KOPT-K1 (cell line): Measurements from ENCODE around the gene METTL1.
"Not testable (repeated sequence)": the region's sequence is repeated elsewhere in the genome, so short reads cannot be mapped to it uniquely, and the experiment has no call there.

Source experiments
- H3K27ac ChIP-seq: fragments of 200-600 bp; sonication (generic); 2 replicates; pipeline ENCODE4 v1.5.1; 2016; ENCODE audit warnings: antibody characterized with exemption, mild to moderate bottlenecking, low read depth, low read length; ENCODE audit not compliant: poor library complexity, severe bottlenecking
- H3K36me3 ChIP-seq: fragments of 200-600 bp; sonication (generic); 2 replicates; pipeline ENCODE4 v1.5.1; 2017; ENCODE audit warnings: antibody characterized with exemption, mild to moderate bottlenecking, low read length, moderate library complexity; ENCODE audit not compliant: insufficient read depth
- H3K9me3 ChIP-seq: fragments of 200-600 bp; sonication (generic); 2 replicates; pipeline ENCODE4 v1.5.1; 2017; ENCODE audit warnings: antibody characterized with exemption, low read length, mild to moderate bottlenecking; ENCODE audit not compliant: insufficient read depth, poor library complexity, severe bottlenecking

The METTL1 gene

GRCh38 chr12:57723630-57723962 lies 48.3 kb downstream of the METTL1 start:
- peaks cover 89% of the 10 kb centered on the region for H3K36me3 ChIP-seq
- no peaks in the 10 kb centered on the region for H3K9me3 ChIP-seq
- H3K27ac ChIP-seq: no peak overlapping the region

- Histone ChIP-seq H3K9me3 (no peaks in the 10 kb centered on the region), H3K36me3 (peaks cover 89% of the 10 kb centered on the region), H3K27ac (no peak overlapping the region)
These were observed 48.9 kb downstream of the METTL1 start for GRCh38 chr12:57722716-57723629.

DNA sequence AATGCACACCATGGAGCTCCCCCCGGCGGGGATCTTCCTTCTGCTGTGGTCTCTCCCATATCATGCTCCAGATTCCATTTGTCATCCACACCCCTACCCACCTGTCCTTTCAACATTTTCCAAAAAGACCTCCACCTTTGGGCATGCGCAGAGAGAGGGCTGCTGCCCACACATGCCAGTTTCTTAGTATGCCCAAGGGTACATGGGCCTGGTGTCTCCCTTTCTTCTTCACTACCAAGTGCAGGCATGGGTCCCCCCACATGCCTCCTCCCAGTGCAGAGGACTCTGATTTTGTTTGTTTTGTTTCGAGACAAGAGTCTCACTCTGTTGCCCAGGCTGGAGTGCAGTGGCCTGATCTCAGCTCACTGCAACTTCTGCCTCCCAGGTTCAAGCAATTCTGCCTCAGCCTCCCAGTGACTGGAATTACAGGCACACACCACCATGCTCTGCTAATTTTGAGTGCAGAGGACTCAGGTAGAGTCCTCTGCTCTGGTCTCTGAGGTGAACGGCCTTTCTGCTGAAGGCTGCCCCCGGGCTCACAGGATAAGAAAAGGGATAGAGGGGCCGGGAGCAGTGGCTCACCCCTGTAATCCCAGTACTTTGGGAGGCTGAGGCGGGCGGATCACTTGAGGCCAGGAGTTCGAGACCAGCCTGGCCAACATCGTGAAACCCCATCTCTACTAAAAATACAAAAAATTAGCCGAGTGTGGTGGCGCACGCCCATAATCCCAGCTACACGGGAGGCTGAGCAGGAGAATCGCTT lies 49.9 kb downstream of the METTL1 start:
- H3K9me3 ChIP-seq, H3K27ac ChIP-seq: not testable (repeated sequence)
- H3K36me3 ChIP-seq: peaks cover 89% of the 10 kb centered on the region

GRCh38 chr12:57720606-57721595 lies 51.0 kb downstream of the METTL1 start:
- H3K36me3 ChIP-seq: peaks cover 89% of the 10 kb centered on the region
- H3K9me3 ChIP-seq: no peaks in the 10 kb centered on the region
- H3K27ac ChIP-seq: no peak overlapping the region

GRCh38 chr12:57719777-57720605 lies 51.9 kb downstream of the METTL1 start:
- H3K36me3 ChIP-seq: peaks cover 91% of the 10 kb centered on the region
- no peak overlapping the region for H3K27ac ChIP-seq
- H3K9me3 ChIP-seq: no peaks in the 10 kb centered on the region

DNA sequence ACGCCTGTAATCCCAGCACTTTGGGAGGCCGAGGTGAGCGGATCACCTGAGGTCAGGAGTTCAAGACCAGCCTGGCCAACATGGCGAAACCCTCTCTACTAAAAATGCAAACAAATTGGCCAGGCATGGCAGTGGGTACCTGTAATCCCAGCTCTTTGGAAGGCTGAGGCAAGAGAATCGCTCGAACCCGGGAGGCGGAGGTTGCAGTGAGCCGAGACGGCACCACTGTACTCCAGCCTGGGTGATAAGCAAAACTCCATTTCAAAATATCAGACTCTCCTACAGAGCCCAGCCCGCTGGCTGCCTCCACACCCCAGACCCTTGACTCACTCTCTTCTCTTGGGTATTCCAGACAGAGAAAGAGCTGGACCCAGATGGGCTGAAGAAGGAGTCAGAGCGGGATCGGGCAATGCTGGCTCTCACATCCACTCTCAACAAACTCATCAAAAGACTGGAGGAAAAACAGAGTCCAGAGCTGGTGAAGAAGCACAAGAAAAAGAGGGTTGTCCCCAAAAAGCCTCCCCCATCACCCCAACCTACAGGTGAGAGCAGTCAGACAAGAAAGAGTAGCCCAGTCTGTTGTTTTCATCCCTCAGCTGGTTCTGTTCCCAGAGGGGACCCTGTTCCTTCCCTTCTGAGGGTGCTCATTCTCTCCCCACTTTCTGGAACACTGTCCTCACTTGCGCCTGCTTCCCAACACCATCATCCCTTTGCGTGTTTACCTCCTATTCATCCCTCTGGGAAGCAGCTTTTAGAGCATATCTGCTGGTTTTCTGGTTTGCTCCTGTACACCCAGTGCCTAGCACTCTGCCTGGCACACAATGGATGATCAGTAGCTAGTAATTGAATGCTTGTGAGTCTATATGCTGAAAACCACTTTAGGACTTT lies 53.0 kb downstream of the METTL1 start:
- Histone ChIP-seq H3K27ac (no peak overlapping the region), H3K36me3 (peaks cover 92% of the 10 kb centered on the region)

More for the DNA sequence above, 53.0 kb downstream of the METTL1 start:
- H3K9me3 ChIP-seq: no peaks in the 10 kb centered on the region
